Measurements from ENCODE around the gene NT5C.
A peak's percentile ranks its signal among the peaks of the same experiment; 100 is the strongest.

The NT5C gene

DNA sequence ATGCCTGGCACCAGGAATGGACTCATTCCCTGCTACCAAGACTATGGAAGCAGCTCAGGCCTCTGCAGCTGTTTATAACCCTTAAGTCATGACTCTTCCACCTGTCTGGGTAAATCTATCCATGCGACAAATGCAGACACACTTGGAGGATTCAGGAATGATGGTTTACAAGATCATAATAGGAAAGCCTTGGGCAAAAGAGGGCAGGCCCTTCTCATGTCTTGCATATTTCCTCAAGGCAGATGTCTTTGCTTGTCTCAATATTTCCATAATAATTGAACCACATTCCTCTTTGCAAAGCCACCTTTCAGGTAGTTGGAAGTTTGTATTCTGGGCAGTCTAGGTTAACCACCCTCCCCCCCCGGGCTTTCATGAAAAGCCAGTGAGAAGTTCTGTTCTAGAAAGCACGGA, 23.7 kb upstream of the NT5C start:
- Histone ChIP-seq H3K4me1 (ENCODE audit: control insufficient read depth, insufficient read depth, low read length) (peaks cover 8% of the 10 kb centered on the region), H3K27me3 (ENCODE audit: control insufficient read depth, insufficient read depth, low read length) (no peaks in the 10 kb centered on the region), H3K4me3 (ENCODE audit: low read depth, low read length) (peak overlapping the region; percentile 36), H3K36me3 (ENCODE audit: control insufficient read depth, insufficient read depth, low read length) (no peaks in the 10 kb centered on the region), H3K9ac (ENCODE audit: low read depth, low read length) (no peak overlapping the region), H3K9me3 (ENCODE audit: control insufficient read depth, insufficient read depth, low read length) (no peaks in the 10 kb centered on the region)

- Histone ChIP-seq H3K9me3 (ENCODE audit: control insufficient read depth, insufficient read depth, low read length) (no peaks in the 10 kb centered on the region), H3K4me3 (ENCODE audit: low read depth, low read length) (peak within 1 kb of the TSS; percentile 88), H3K9ac (ENCODE audit: low read depth, low read length) (peak within 1 kb of the TSS; percentile 89), H3K27me3 (ENCODE audit: control insufficient read depth, insufficient read depth, low read length) (no peaks in the 10 kb centered on the region), H3K36me3 (ENCODE audit: control insufficient read depth, insufficient read depth, low read length) (no peaks in the 10 kb centered on the region), H3K4me1 (ENCODE audit: control insufficient read depth, insufficient read depth, low read length) (peaks cover 12% of the 10 kb centered on the region)
Measured at GRCh38 chr17:75154195-75155106, 22.9 kb upstream of the NT5C start, which contains the start of gene JPT1. JPT1 (minus strand) TSS chr17:75154512; CDS start chr17:75154397, 115 bp downstream.

DNA sequence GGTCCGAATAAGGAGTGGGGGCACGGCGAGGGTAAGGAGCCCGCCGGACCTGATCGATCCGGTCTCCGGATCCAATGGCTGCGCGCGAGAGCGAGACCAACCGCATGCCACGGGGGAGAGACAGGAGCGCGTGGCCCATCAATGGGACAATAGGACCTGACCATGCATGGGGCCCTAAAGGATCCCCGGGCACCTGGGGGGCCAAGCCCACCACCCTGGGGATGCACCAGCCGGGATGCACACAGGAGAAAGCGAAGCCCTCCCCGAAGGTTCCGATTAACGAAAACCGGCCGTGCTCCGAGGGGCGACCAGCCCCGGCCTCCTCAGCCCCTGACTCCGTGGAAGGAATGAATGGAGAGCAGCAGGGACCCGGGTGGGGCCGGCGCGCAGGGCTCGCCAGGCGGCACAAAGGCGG, 22.2 kb upstream of the NT5C start:
- Histone ChIP-seq H3K36me3 (ENCODE audit: control insufficient read depth, insufficient read depth, low read length) (no peaks in the 10 kb centered on the region), H3K4me1 (ENCODE audit: control insufficient read depth, insufficient read depth, low read length) (peaks cover 12% of the 10 kb centered on the region)

DNA sequence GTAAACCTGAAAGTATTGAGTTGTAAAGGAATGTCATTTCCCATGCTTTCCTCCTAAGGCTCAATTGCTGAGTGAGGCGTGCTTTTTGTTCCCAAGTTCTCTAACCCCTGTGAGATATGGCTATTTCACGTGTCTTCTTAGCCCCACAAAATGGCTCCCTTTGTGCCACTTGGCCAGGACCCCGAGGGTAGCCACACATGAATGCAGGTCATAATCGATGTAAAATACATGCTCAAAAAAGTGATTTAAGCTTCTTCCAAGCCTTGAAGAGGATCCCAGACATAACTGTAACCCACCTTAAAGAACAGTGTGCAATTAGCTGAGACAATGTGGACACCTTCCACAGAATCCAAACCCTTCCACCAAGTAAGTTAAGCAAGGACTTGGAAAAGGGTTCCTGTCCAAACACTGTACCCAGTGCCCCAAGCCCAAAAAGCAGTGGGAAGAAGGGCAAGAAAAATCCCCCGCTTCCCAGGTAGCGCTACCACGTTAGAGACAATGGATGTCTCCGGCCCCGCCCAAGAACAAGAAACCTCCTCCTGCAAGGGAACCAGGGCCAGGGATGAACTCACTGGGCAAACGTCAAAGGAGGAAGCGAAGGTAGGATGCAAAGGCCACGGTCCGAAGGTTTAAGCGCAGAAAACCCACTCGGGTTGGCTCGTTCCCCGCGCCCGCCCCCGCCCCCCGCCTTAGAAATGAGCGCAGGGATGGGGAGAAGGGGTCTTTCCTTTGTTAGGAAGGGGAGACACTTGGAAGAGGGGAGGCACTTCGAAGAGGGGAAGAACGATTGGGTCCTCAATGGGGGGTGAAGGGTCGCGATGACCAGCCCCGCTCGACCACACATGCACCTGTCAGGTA, 21.6 kb upstream of the NT5C start:
- Histone ChIP-seq H3K4me1 (ENCODE audit: control insufficient read depth, insufficient read depth, low read length) (peaks cover 12% of the 10 kb centered on the region), H3K9me3 (ENCODE audit: control insufficient read depth, insufficient read depth, low read length) (no peaks in the 10 kb centered on the region), H3K27me3 (ENCODE audit: control insufficient read depth, insufficient read depth, low read length) (no peaks in the 10 kb centered on the region), H3K9ac (ENCODE audit: low read depth, low read length) (peak overlapping the region; percentile 89), H3K4me3 (ENCODE audit: low read depth, low read length) (peak overlapping the region; percentile 88), H3K36me3 (ENCODE audit: control insufficient read depth, insufficient read depth, low read length) (peaks cover 4% of the 10 kb centered on the region)

More for the DNA sequence above, 22.2 kb upstream of the NT5C start:
- H3K27me3 ChIP-seq (ENCODE audit: control insufficient read depth, insufficient read depth, low read length) = no peaks in the 10 kb centered on the region
- H3K9ac ChIP-seq (ENCODE audit: low read depth, low read length) = peak overlapping the region; percentile 83
- peak overlapping the region; percentile 88 for H3K4me3 ChIP-seq (ENCODE audit: low read depth, low read length)
- no peaks in the 10 kb centered on the region for H3K9me3 ChIP-seq (ENCODE audit: control insufficient read depth, insufficient read depth, low read length)

DNA sequence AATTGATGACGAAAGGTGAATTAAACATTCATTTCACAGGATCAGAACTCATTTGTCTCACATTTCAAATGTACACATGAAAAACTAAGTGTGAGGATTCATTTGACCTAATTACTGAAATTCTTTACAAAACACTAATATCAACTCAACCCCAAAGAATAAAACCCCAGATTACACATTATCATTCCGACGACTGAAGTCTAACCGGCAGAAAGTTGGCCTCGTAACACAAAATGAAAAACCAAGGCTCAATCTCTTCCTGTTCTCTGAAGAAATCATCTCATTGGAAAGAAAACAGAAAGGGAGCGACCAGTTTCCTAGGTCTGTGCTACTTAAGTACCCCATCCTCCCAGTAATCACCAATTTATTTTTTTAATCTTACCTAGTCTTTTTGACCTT, 21.0 kb upstream of the NT5C start:
- Histone ChIP-seq H3K36me3 (ENCODE audit: control insufficient read depth, insufficient read depth, low read length) (peaks cover 10% of the 10 kb centered on the region), H3K4me1 (ENCODE audit: control insufficient read depth, insufficient read depth, low read length) (peaks cover 12% of the 10 kb centered on the region), H3K9me3 (ENCODE audit: control insufficient read depth, insufficient read depth, low read length) (no peaks in the 10 kb centered on the region), H3K27me3 (ENCODE audit: control insufficient read depth, insufficient read depth, low read length) (no peaks in the 10 kb centered on the region), H3K4me3 (ENCODE audit: low read depth, low read length) (peak overlapping the region; percentile 88), H3K9ac (ENCODE audit: low read depth, low read length) (peak overlapping the region; percentile 89)

GRCh38 chr17:75151930-75152329, 20.4 kb upstream of the NT5C start:
- Histone ChIP-seq H3K4me3 (ENCODE audit: low read depth, low read length) (peak overlapping the region; percentile 88), H3K27me3 (ENCODE audit: control insufficient read depth, insufficient read depth, low read length) (no peaks in the 10 kb centered on the region), H3K4me1 (ENCODE audit: control insufficient read depth, insufficient read depth, low read length) (peaks cover 12% of the 10 kb centered on the region), H3K36me3 (ENCODE audit: control insufficient read depth, insufficient read depth, low read length) (peaks cover 16% of the 10 kb centered on the region), H3K9me3 (ENCODE audit: control insufficient read depth, insufficient read depth, low read length) (no peaks in the 10 kb centered on the region), H3K9ac (ENCODE audit: low read depth, low read length) (peak overlapping the region; percentile 56)

GRCh38 chr17:75147878-75148546, 16.5 kb upstream of the NT5C start:
- Histone ChIP-seq H3K4me3 (ENCODE audit: low read depth, low read length) (no peak overlapping the region), H3K4me1 (ENCODE audit: control insufficient read depth, insufficient read depth, low read length) (peaks cover 6% of the 10 kb centered on the region), H3K36me3 (ENCODE audit: control insufficient read depth, insufficient read depth, low read length) (peaks cover 41% of the 10 kb centered on the region), H3K9me3 (ENCODE audit: control insufficient read depth, insufficient read depth, low read length) (no peaks in the 10 kb centered on the region), H3K27me3 (ENCODE audit: control insufficient read depth, insufficient read depth, low read length) (no peaks in the 10 kb centered on the region), H3K9ac (ENCODE audit: low read depth, low read length) (no peak overlapping the region)

- H3K9ac ChIP-seq (ENCODE audit: low read depth, low read length) = no peak overlapping the region
- H3K4me3 ChIP-seq (ENCODE audit: low read depth, low read length) = no peak overlapping the region
- peaks cover 47% of the 10 kb centered on the region for H3K36me3 ChIP-seq (ENCODE audit: control insufficient read depth, insufficient read depth, low read length)
- H3K27me3 ChIP-seq (ENCODE audit: control insufficient read depth, insufficient read depth, low read length) = no peaks in the 10 kb centered on the region
- H3K4me1 ChIP-seq (ENCODE audit: control insufficient read depth, insufficient read depth, low read length) = peaks cover 11% of the 10 kb centered on the region
- no peaks in the 10 kb centered on the region for H3K9me3 ChIP-seq (ENCODE audit: control insufficient read depth, insufficient read depth, low read length)
Measured at GRCh38 chr17:75146592-75146991, 15.1 kb upstream of the NT5C start.

DNA sequence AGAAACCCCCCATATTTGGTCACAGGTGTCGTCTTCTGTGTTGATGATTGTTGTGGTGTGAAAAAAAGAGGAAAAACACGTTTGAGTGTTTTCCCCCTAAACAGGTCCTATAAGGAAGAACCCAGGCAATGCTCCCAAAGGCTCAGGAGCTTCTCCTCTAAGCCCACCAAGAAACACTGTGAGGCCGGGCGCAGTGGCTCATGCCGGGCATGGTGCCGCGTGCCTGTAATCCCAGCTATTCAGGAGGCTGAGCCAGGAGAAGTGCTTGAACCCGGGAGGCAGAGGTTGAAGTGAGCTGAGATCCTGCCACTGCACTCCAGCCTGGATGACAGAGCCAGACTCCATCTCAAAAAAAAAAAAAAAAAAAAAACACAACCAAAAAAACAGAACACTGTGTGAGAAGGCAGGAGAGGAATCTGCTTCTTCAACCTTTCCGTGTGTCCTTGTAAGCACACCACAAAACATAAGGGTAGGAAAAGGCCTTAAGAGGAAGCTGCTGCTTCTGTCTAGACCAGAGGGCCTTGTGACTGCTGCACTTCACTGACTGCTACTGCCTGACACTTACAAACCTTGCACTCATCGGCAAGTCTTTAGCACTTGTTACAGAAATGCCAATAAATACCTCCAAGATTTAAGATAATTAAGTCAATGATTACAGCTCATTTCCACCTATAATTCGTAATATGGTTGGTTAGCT, 13.4 kb upstream of the NT5C start:
- no peak overlapping the region for H3K4me3 ChIP-seq (ENCODE audit: low read depth, low read length)
- H3K9me3 ChIP-seq (ENCODE audit: control insufficient read depth, insufficient read depth, low read length) = no peaks in the 10 kb centered on the region
- H3K9ac ChIP-seq (ENCODE audit: low read depth, low read length) = no peak overlapping the region
- H3K36me3 ChIP-seq (ENCODE audit: control insufficient read depth, insufficient read depth, low read length) = peaks cover 59% of the 10 kb centered on the region
- H3K27me3 ChIP-seq (ENCODE audit: control insufficient read depth, insufficient read depth, low read length) = no peaks in the 10 kb centered on the region
- peaks cover 8% of the 10 kb centered on the region for H3K4me1 ChIP-seq (ENCODE audit: control insufficient read depth, insufficient read depth, low read length)

DNA sequence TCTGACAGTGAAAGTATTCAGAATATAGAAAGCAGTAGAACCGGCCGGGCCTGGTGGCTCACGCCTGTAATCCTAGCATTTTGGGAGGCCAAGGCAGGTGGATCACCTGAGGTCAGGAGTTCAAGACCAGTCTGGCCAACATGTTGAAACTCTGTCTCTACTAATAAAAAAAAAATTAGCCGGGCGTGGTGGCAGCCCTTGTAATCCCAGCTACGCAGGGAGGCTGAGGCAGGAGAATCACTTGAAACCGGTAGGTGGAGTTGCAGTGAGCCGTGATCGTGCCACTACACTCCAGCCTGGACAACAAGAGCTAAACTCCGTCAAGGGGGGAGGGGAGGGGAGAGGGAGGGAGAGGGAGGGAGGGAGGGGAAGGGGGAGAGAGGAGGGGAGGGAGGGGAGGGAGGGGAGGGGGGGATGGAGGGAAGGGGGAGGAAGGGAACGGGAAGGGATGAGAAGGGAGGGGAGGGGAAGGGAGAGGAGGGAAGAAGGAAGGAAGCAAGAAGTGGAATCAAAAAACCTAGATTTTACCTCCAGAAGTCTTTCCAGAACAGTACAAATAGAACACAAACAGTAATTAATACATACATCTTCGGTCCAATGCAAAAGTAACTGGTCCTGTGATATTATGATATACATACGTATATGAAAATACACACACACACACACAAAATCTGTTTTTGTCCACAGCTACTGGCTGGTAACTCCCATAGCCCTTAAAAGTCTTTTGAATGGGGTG, 10.9 kb upstream of the NT5C start:
- Histone ChIP-seq H3K9me3 (ENCODE audit: control insufficient read depth, insufficient read depth, low read length) (no peaks in the 10 kb centered on the region), H3K27me3 (ENCODE audit: control insufficient read depth, insufficient read depth, low read length) (no peaks in the 10 kb centered on the region), H3K4me3 (ENCODE audit: low read depth, low read length) (no peak overlapping the region), H3K4me1 (ENCODE audit: control insufficient read depth, insufficient read depth, low read length) (peaks cover 5% of the 10 kb centered on the region), H3K9ac (ENCODE audit: low read depth, low read length) (no peak overlapping the region), H3K36me3 (ENCODE audit: control insufficient read depth, insufficient read depth, low read length) (peaks cover 55% of the 10 kb centered on the region)

Data from iPS-15b (cell line).